Hepatocyte (in vitro differentiated cells): ENCODE data around the gene FAF2. TPM values are rescaled to one million over a fixed set of nuclear protein-coding genes. Genes with fewer than 3 reads are reported as not detected.

Experiments
- DNase-seq: peaks from one replicate; pipeline ENCODE4 v3.0.0-alpha.2; 2016; ENCODE audit warnings: low spot score
- H2AFZ ChIP-seq: fragments of 200-600 bp; sonication (generic); 2 replicates; pipeline ENCODE4 v1.6.0; 2016; ENCODE audit warnings: antibody characterized with exemption, mild to moderate bottlenecking
- H3K27ac ChIP-seq: fragments of 200-600 bp; sonication (generic); 2 replicates; pipeline ENCODE4 v1.5.1; 2016; ENCODE audit warnings: mild to moderate bottlenecking
- H3K27me3 ChIP-seq: fragments of 200-600 bp; sonication (generic); 2 replicates; pipeline ENCODE4 v1.6.1; 2016
- H3K36me3 ChIP-seq: fragments of 200-600 bp; sonication (generic); replicated peaks from 2 replicates; pipeline ENCODE4 v1.5.1; 2016; ENCODE audit warnings: low read depth; ENCODE audit not compliant: insufficient read depth
- H3K4me1 ChIP-seq: fragments of 200-600 bp; sonication (generic); 2 replicates; pipeline ENCODE4 v1.5.1; 2016; ENCODE audit warnings: mild to moderate bottlenecking, moderate library complexity; ENCODE audit not compliant: insufficient read depth
- H3K4me2 ChIP-seq: fragments of 200-600 bp; sonication (generic); 2 replicates; pipeline ENCODE4 v1.6.0; 2016
- H3K4me3 ChIP-seq: fragments of 200-600 bp; sonication (generic); 2 replicates; pipeline ENCODE4 v1.5.1; 2016; ENCODE audit warnings: mild to moderate bottlenecking
- H3K79me2 ChIP-seq: fragments of 200-600 bp; sonication (generic); 2 replicates; pipeline ENCODE4 v1.6.0; 2017; ENCODE audit warnings: mild to moderate bottlenecking
- H3K9me2 ChIP-seq: fragments of 200-600 bp; sonication (generic); replicated peaks from 2 replicates; pipeline ENCODE4 v1.6.0; 2017; ENCODE audit warnings: mild to moderate bottlenecking; ENCODE audit not compliant: insufficient read depth
- H3K9me3 ChIP-seq: fragments of 200-600 bp; sonication (generic); 2 replicates; pipeline ENCODE4 v1.5.1; 2016; ENCODE audit warnings: low read depth, mild to moderate bottlenecking
- H4K20me1 ChIP-seq: fragments of 200-600 bp; sonication (generic); 2 replicates; pipeline ENCODE4 v1.6.0; 2016; ENCODE audit warnings: mild to moderate bottlenecking; ENCODE audit not compliant: insufficient read depth, poor library complexity, severe bottlenecking
- CTCF ChIP-seq: fragments of 200-600 bp; sonication (generic); IDR thresholded peaks from 2 replicates; pipeline ENCODE4 v1.5.1; 2016; ENCODE audit warnings: antibody characterized with exemption, mild to moderate bottlenecking; ENCODE audit not compliant: poor library complexity
- EZH2 ChIP-seq: fragments of 200-600 bp; sonication (generic); IDR thresholded peaks from 2 replicates; pipeline ENCODE4 v1.6.1; 2016; ENCODE audit warnings: antibody characterized with exemption, mild to moderate bottlenecking, borderline replicate concordance
- EZH2phosphoT487 ChIP-seq: fragments of 200-600 bp; sonication (generic); IDR thresholded peaks from one replicate; pipeline ENCODE4 v1.6.1; 2018; ENCODE audit warnings: antibody characterized with exemption, mild to moderate bottlenecking, low read depth, moderate library complexity; ENCODE audit not compliant: unreplicated experiment, severe bottlenecking
- WGBS: methylation state at CpG from one replicate; pipeline ENCODE4 v1.1.6; 2016; ENCODE audit warnings: low lambda C conversion rate; ENCODE audit errors: missing lambda C conversion rate; 5-methylcytosine and 5-hydroxymethylcytosine counted together
- polyA plus RNA-seq: library from polyadenylated mRNA; unstranded; fragments of >200 nt; fragmentation: Nextera tagmentation; extraction: Ambion mirVana; gene quantifications from 2 replicates; pipeline ENCODE4 v1.2.1, GENCODE V29; 2016
- total RNA-seq: library from RNA; depleted of rRNA; stranded (reverse); fragments of >200 nt; gene quantifications from 2 replicates; pipeline ENCODE4 v1.2.3, GENCODE V29; 2014

FAF2 gene
- total and polyA plus RNA-seq, 2 experiments from 2014 or later: 47.3 to 63.1 TPM

DNA sequence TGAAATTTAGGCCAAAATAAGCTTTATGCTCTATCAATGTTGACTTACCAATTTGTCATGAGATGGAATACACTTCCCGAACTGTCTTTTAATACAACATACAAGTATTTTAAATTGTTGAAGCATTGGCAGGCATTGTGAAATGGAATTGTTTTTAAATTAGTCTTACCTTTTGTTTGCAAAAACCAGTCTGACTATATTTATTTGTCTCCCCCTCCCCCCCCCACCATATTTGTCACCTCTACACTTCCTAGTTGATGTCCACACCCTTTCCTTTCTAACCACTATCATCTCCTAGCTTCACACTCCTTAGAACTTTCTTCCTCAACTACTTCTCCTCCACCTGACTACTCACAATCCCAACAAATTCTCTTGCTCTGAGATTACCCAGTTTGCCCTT is 40.9 kb downstream of the FAF2 start:
- H3K9me3 ChIP-seq: no peaks in the 10 kb centered on the region
- H3K27ac ChIP-seq: no peak overlapping the region
- H3K79me2 ChIP-seq: peaks cover 26% of the 10 kb centered on the region
- no peak for TF ChIP-seq CTCF
- TF ChIP-seq EZH2: no peak
- no peak for TF ChIP-seq EZH2phosphoT487
- H4K20me1 ChIP-seq: peaks cover 10% of the 10 kb centered on the region
- H3K4me1 ChIP-seq: peaks cover 4% of the 10 kb centered on the region
- no peak for DNase-seq
- H3K9me2 ChIP-seq: no peaks in the 10 kb centered on the region
- H3K27me3 ChIP-seq: no peaks in the 10 kb centered on the region
- H2AFZ ChIP-seq: no peak overlapping the region
- H3K36me3 ChIP-seq: peaks cover 5% of the 10 kb centered on the region
- WGBS: 97% methylated on average over 1 of the region's 1 CpG
- H3K4me2 ChIP-seq: no peak overlapping the region
- H3K4me3 ChIP-seq: no peak overlapping the region

DNA sequence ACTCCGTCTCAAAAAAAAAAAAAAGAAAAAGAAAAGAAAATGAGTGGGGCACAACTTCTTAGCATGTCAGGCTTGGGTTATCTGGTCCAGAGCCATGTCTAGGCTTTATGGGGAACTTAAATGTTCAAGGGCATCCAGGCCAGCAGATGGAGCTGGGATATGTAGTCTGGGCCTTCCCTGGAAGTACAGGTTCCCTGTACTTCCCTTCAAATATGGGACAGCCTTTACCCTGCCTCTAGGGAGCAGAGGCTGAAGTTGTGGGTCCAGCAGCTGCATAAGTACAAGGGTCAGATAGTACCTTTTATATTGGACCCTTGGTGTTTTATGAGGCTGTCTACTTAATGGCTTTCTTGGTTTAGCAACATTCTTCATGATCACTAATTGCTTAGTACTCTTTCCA is 42.1 kb downstream of the FAF2 start:
- Histone ChIP-seq H3K4me3 (no peak overlapping the region), H3K27me3 (no peaks in the 10 kb centered on the region), H4K20me1 (peaks cover 10% of the 10 kb centered on the region), H3K36me3 (peaks cover 5% of the 10 kb centered on the region), H3K27ac (no peak overlapping the region), H3K9me2 (no peaks in the 10 kb centered on the region), H2AFZ (no peak overlapping the region), H3K79me2 (peaks cover 21% of the 10 kb centered on the region), H3K9me3 (no peaks in the 10 kb centered on the region), H3K4me2 (no peak overlapping the region), H3K4me1 (peaks cover 4% of the 10 kb centered on the region)
- 100% methylated on average over 1 of the region's 1 CpG for WGBS
- DNase-seq: no peak
- TF ChIP-seq CTCF (peak; percentile 4), EZH2 (no peak), EZH2phosphoT487 (no peak)

DNA sequence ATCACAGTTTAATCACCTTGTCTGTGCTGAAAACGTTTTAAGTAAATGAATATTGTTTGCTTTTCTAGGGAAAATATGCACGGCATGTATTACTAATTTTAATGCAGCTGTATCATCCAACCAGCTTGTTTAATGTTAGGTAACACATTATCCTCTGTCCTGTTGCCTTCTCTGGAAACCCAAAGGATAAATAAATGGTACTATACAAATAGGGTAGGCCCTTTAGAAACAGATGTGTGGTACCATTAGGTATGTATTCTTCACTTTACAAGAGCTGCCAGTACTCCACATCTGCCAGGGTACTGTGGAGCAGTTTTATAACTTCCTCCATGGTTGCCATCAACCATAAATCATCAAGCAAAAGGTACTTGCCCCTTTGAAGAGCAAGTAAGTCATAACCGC is 42.9 kb downstream of the FAF2 start:
- H3K27ac ChIP-seq: no peak overlapping the region
- peaks cover 4% of the 10 kb centered on the region for H3K4me1 ChIP-seq
- WGBS: 77% methylated on average over 3 of the region's 3 CpGs
- no peak overlapping the region for H3K4me2 ChIP-seq
- TF ChIP-seq CTCF (no peak), EZH2 (no peak)
- peaks cover 20% of the 10 kb centered on the region for H3K79me2 ChIP-seq
- no peaks in the 10 kb centered on the region for H3K27me3 ChIP-seq
- no peak overlapping the region for H2AFZ ChIP-seq
- no peak overlapping the region for H3K4me3 ChIP-seq
- H3K9me3 ChIP-seq: no peaks in the 10 kb centered on the region
- H3K36me3 ChIP-seq: peaks cover 5% of the 10 kb centered on the region
- DNase-seq: no peak
- no peaks in the 10 kb centered on the region for H3K9me2 ChIP-seq
- H4K20me1 ChIP-seq: peaks cover 6% of the 10 kb centered on the region

DNA sequence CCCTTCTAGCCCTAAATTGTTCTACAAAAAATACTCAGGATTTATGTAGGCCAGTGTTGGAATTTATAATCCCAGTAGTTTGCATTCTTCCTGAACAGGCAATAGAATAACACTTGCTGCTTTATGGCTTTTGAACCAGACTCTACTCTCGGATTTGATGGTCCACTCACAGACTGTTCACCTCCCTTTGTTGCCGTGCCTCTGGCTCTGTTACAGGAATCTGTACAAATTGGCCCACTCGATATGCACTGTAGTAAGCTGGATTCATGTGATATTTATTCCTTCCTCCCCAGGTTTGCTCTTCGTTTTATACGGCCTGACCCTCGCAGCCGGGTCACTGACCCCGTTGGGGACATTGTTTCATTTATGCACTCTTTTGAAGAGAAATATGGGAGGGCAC is 43.7 kb downstream of the FAF2 start:
- Histone ChIP-seq H3K4me1 (peaks cover 4% of the 10 kb centered on the region), H3K9me2 (no peaks in the 10 kb centered on the region), H3K4me3 (no peak overlapping the region), H3K79me2 (peaks cover 20% of the 10 kb centered on the region), H3K9me3 (no peaks in the 10 kb centered on the region), H3K27me3 (no peaks in the 10 kb centered on the region), H3K4me2 (no peak overlapping the region), H4K20me1 (peaks cover 6% of the 10 kb centered on the region), H2AFZ (no peak overlapping the region), H3K27ac (no peak overlapping the region), H3K36me3 (peaks cover 5% of the 10 kb centered on the region)
- no peak for DNase-seq
- no peak for TF ChIP-seq EZH2
- TF ChIP-seq CTCF: no peak
- TF ChIP-seq EZH2phosphoT487: no peak
- 91% methylated on average over 8 of the region's 8 CpGs for WGBS
